MM.1S (cell line): ENCODE results near the gene NUDT12.

ENCODE experiments used
- EZH2 ChIP-seq: fragments of 300-600 bp; sonication (generic); optimal IDR thresholded peaks from 2 replicates; pipeline ENCODE3; 2017; ENCODE audit warnings: low read depth, mild to moderate bottlenecking, antibody characterized with exemption, low read length, mixed read lengths
- TF ChIP-seq, protein P1 (sequence below): fragments of 300-600 bp; sonication (generic); IDR thresholded peaks from 2 replicates; pipeline ENCODE4 v1.5.1; 2016; ENCODE audit warnings: antibody characterized with exemption, low read length, mixed read lengths

GRCh38 chr5:103602438-103602837 lies 39.8 kb upstream of the NUDT12 start:
- TF ChIP-seq, protein P1, sequence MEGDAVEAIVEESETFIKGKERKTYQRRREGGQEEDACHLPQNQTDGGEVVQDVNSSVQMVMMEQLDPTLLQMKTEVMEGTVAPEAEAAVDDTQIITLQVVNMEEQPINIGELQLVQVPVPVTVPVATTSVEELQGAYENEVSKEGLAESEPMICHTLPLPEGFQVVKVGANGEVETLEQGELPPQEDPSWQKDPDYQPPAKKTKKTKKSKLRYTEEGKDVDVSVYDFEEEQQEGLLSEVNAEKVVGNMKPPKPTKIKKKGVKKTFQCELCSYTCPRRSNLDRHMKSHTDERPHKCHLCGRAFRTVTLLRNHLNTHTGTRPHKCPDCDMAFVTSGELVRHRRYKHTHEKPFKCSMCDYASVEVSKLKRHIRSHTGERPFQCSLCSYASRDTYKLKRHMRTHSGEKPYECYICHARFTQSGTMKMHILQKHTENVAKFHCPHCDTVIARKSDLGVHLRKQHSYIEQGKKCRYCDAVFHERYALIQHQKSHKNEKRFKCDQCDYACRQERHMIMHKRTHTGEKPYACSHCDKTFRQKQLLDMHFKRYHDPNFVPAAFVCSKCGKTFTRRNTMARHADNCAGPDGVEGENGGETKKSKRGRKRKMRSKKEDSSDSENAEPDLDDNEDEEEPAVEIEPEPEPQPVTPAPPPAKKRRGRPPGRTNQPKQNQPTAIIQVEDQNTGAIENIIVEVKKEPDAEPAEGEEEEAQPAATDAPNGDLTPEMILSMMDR = no peak
- TF ChIP-seq EZH2 = no peak
